Measurements from ENCODE around the gene SIRPG. TPM values are rescaled to one million over a fixed set of nuclear protein-coding genes. Genes with fewer than 3 reads are reported as not detected.
"Not testable (repeated sequence)": the region's sequence is repeated elsewhere in the genome, so short reads cannot be mapped to it uniquely, and the experiment has no call there.

The SIRPG gene
- total RNA-seq, 1 donor from 2014 or later: not detected

DNA sequence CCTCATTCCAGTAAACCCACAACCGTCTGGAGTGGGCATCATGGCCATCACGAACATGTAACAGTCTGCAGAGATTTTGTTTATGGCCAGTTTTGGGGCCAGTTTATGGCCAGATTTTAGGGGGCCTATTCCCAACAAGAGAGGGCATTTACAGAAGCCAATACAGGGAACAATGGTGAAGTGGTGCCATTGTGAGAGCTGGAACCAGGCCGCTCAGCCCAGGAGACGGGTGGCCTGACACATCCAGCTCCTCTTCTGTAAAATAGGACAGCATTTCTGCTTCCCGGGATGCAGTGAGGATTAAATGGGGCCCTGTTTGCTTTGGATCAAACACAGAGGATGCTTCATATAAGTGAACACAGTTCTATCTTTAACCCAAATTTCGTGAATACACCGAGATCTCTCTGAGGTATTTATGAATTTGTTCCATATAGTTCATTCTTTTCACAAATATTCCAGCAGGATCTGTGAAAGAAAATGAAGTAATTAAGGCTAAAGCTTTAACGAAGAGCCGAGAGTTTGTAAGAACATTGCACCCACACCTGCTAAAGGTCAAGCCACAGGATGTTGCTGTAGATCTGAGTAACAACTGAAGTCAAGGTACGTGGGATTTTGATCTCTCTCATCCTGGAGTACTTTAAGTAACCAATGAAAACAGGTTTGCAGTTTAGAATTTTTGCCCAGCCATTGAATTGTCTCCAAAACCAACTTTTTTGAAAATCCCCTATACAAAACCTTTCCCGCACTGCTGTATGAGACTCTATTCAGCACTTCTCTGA is 14.5 kb upstream of the SIRPG start:
- DNase-seq (ENCODE audit: low read depth, low spot score): no peak

- no peak for DNase-seq (ENCODE audit: low read depth, low spot score)
Observed at GRCh38 chr20:1669304-1669703, 11.7 kb upstream of the SIRPG start.

- DNase-seq (ENCODE audit: low read depth, low spot score): no peak
Observed at GRCh38 chr20:1667502-1668085, 10.0 kb upstream of the SIRPG start.

DNA sequence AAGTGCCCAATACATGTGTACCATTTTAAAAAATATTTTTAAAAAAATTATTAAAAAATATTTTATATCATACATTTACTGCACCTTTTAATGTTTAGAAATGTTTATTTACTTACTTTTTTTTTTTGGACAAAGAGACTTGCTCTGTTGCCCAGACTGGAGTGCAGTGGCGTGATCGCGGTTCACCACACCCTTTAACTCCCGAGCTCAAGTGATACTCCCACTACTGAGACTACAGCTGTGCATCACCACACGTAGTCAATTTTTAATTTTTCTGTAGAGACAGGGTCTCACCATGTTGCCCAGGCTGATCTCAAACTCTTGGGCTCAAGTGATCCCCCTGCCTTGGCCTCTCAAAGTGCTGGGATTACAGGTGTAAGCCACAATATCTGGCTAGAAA is 9.2 kb upstream of the SIRPG start:
- no peak for DNase-seq (ENCODE audit: low read depth, low spot score)

- no peak for DNase-seq (ENCODE audit: low read depth, low spot score)
Observed at GRCh38 chr20:1665345-1665744, 7.8 kb upstream of the SIRPG start.

- DNase-seq (ENCODE audit: low read depth, low spot score): no peak
Observed at GRCh38 chr20:1664911-1665310, 7.3 kb upstream of the SIRPG start.

- no peak for DNase-seq (ENCODE audit: low read depth, low spot score)
Observed at GRCh38 chr20:1663917-1664316, 6.3 kb upstream of the SIRPG start.

GRCh38 chr20:1661542-1662299 is 4.1 kb upstream of the SIRPG start:
- no peak for DNase-seq (ENCODE audit: low read depth, low spot score)

- no peak for DNase-seq (ENCODE audit: low read depth, low spot score)
Observed at GRCh38 chr20:1660246-1660645, 2.7 kb upstream of the SIRPG start.

DNA sequence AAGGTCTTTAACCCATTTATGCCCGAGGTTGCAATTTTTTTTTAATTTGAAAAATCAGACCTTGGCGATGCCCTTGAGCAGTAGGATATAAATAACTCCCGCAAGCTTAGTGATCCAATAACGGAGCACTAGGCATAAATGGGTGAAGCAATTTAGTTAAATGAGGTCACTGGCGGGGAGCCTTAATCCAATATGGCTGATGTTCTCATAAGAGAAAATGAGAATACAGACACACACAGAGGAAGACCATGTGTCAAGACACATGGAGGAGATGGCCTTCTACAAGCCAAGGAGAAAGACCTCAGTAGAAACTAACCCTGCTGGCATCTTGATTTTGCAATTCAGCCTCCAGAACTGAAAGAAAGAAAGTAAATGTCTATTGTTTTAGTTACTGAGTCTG is 735 bp downstream of the SIRPG start:
- DNase-seq (ENCODE audit: low read depth, low spot score): no peak

GRCh38 chr20:1654996-1655395 is 2.6 kb downstream of the SIRPG start:
- DNase-seq (ENCODE audit: low read depth, low spot score): no peak

- DNase-seq (ENCODE audit: low read depth, low spot score): no peak
Observed at GRCh38 chr20:1652960-1653359, 4.6 kb downstream of the SIRPG start.

DNA sequence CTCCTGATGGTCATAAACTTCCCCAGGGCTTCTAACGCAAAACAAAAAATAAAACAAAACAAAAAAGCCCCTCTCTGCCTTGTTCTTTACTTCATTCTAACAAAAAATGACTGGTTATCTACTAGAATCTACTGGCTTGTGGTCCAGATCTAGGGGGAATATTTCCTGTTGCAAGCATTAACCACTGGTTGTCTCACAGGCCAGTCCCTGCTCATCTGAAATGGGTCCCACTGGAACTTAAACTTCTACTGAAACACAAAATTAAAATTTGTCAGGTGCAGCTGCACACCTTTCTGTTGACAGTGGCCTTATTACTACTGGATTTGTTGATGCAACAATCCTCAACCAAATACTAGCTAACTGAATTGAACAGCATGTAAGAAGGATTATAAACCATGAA is 5.5 kb downstream of the SIRPG start:
- no peak for DNase-seq (ENCODE audit: low read depth, low spot score)

DNA sequence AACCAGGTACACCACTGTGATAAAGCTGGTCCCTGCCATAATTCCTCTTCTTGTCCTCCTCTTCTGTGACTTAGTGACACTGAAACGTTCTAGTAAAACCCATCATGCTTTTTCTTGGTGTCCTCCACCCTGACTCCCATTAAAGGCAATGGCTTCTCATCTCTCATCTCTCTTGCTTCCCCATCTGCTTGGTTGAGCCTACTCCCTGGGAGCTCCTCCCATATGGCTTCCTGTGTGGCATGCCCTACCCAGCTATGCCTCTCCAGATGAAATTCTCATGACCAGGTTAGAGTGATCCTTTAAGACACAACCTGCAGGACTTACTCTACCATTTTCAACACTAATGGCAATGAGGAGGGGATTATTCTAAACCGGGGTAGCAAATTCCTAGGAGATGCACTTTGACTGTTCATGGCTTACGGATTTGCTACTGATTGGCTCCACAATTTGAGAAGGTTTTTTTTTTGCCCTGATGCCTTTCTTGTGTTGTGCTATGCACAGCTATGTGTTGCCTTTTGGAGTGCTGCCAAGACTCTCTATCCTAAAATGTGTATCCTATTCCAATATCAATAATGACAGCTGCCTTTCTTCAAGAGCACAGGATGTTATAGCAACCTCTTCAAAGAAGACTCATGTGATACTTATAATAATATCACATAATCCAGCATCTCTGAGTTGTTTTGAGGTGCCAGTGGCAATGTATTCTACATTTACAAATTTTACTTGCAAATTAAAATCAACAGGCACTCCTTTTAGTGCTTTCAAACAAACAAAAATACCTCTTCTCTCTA is 6.1 kb downstream of the SIRPG start:
- DNase-seq (ENCODE audit: low read depth, low spot score): no peak

GRCh38 chr20:1648101-1648500 is 9.5 kb downstream of the SIRPG start:
- no peak for DNase-seq (ENCODE audit: low read depth, low spot score)

DNA sequence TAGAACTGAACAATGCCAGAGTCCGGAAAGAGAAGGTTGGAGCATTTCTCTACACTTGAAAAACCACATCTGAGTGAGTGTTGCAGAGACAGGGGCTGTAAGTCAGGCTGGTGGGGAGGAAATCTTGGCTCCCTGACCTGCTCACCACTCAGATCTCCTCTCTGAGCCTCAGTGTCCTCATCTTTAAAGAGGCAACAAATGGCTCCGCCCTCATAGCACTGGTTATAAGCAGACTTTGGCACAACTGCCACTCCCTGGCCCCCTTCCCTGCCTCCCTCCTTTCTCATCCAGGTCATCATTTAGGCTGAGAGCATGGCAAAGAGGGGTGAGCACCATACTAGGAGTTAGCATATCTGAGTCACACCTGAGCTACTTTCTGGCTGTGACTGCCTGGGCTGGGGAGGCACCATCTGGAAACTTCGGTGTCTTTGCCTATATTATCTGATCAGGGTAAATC is 10.6 kb downstream of the SIRPG start:
- DNase-seq (ENCODE audit: low read depth, low spot score): no peak

- no peak for DNase-seq (ENCODE audit: low read depth, low spot score)
Observed at GRCh38 chr20:1644101-1644962, 13.2 kb downstream of the SIRPG start.

DNA sequence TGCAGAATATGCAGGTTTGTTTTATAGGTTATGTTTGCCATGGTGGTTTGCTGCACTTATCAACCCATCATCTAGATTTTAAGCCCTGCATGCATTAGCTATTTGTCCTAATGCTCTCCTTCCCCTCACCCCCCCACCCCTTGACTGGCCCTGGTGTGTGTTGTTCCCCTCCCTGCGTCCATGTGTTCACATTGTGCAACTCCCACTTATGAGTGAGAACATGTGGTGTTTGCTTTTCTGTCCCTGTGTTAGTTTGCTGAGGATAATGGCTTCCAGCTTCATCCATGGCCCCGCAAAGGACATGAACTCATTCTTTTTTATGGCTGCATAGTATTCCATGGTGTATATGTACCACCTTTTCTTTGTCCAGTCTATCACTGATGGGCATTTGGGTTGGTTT is 18.9 kb downstream of the SIRPG start:
- not testable (repeated sequence) for DNase-seq (ENCODE audit: low read depth, low spot score)

- DNase-seq (ENCODE audit: low read depth, low spot score): no peak
Observed at GRCh38 chr20:1637755-1638154, 19.8 kb downstream of the SIRPG start.

DNA sequence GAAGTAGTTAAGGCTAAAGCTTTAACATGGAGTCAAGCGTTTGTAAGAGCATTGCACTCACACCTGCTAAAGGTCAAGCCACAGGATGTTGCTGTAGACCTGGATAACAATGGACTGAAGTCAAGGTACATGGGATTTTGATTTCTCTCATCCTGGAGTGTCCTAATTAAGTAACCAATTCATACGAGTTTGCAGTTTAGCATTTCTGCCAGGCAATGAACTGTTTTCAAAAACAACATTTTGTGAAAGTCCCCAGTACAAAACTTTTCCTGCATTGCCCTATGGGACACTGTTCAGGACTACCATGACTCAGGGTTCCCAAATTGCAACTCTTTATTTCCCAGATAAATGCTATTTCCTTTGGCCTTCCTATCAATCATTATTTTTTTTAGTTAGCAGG is 20.4 kb downstream of the SIRPG start:
- DNase-seq (ENCODE audit: low read depth, low spot score): no peak

DNA sequence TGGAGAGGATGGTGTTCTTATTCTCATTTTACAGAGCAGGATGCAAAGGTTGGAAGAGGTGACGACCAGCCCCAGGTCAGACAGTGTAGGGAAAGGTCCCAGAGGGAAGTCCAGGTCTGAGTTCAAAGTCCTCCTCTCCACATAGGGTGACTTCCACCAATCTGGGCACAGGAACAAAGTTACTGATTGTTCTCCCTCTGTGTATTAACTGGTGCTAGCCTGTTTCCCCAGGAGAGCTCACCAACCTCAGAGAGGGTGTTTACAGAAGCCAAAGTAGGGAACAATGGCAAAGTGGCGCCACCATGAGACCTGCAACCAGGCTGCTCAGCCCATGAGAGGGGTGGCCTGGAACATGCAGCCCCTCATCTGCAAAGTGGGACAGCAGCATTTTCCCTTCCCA is 21.0 kb downstream of the SIRPG start:
- no peak for DNase-seq (ENCODE audit: low read depth, low spot score)

Data from pulmonary artery endothelial cell (primary cell).